Transverse colon (tissue), 4 donors: Measurements from ENCODE around the gene PCCA. TPM values are rescaled to one million over a fixed set of nuclear protein-coding genes. Genes with fewer than 3 reads are reported as not detected.
A peak's percentile ranks its signal among the peaks of the same experiment; 100 is the strongest.

ENCODE experiments used
- DNase-seq: peaks from one replicate; pipeline ENCODE4 v3.0.0-alpha.2; 2019
- H3K27ac ChIP-seq, 4 donors: fragments of 200-600 bp; sonication (generic); 2 replicates each; pipeline ENCODE4 v1.5.1; 2016 to 2018; ENCODE audit warnings: inconsistent platforms in 4 of 4
- H3K27me3 ChIP-seq: fragments of 200-600 bp; sonication (generic); 2 replicates; pipeline ENCODE4 v1.5.1; 2017; ENCODE audit warnings: inconsistent platforms
- H3K36me3 ChIP-seq, 4 donors: fragments of 200-600 bp; sonication (generic); 2 replicates each; pipeline ENCODE4 v1.5.1; 2017 to 2019; ENCODE audit warnings: inconsistent platforms in 4 of 4
- H3K4me1 ChIP-seq, 4 donors: fragments of 200-600 bp; sonication (generic); 2 replicates each; pipeline ENCODE4 v1.5.1; 2017 to 2020; ENCODE audit warnings: inconsistent platforms in 4 of 4
- H3K4me3 ChIP-seq, 4 donors: fragments of 200-600 bp; sonication (generic); 1 replicate in 1 of 4; 2 replicates in 3 of 4; pipeline versions ENCODE4 v1.5.1 to v1.6.1; 2017 to 2019; ENCODE audit warnings: inconsistent platforms in 4 of 4
- H3K9me3 ChIP-seq, 2 donors: fragments of 200-600 bp; sonication (generic); 2 replicates each; pipeline ENCODE4 v1.5.1; 2017 to 2019; ENCODE audit warnings: inconsistent platforms in 2 of 2
- EP300 ChIP-seq: sonication (generic); formaldehyde crosslinking; IDR thresholded peaks from one replicate; pipeline ENCODE4 v1.6.1; 2017; ENCODE audit warnings: antibody characterized with exemption, low read depth
- POLR2A ChIP-seq: fragments of 450-650 bp; IDR thresholded peaks from one replicate; pipeline ENCODE4 v1.6.1; 2016; ENCODE audit warnings: antibody characterized with exemption, mild to moderate bottlenecking, moderate library complexity
- POLR2AphosphoS5 ChIP-seq, 3 donors: sonication (generic); formaldehyde crosslinking; IDR thresholded peaks; one replicate each; pipeline ENCODE4 v1.6.1; 2016; ENCODE audit warnings: antibody characterized with exemption in 3 of 3
- WGBS, 2 donors: methylation state at CpG; one replicate each; pipeline ENCODE4 v1.1.5; 2018; ENCODE audit warnings: low coverage in 1 of 2; 5-methylcytosine and 5-hydroxymethylcytosine counted together
- in situ Hi-C, 4 donors: fragments of 200-750 bp; cut with MboI; loops; one replicate each; pipeline versions ENCODE4 v1.15.0 to v1.15.1; 2017; ENCODE audit warnings: low sequenced_read_pairs in 3 of 4, low pct_ligation_motif_present in 1 of 4, low pct_unique_long_range_greater_than_20kb in 1 of 4
- intact Hi-C: fragments of 100-400 bp; cut with DNase I; formaldehyde crosslinking; loops from one replicate; pipeline ENCODE4 v1.15.1; 2023; ENCODE audit warnings: low total_unique reads
- total RNA-seq, 4 donors: library from RNA; depleted of rRNA; stranded (reverse); fragments of >200 nt; gene quantifications; one replicate each; pipeline ENCODE4 v1.1.0, GENCODE V29; 2016
- TF ChIP-seq, protein P1 (sequence below), 5 experiments: fragments of 200-600 bp in 3 of 5; fragments of 450-650 bp in 2 of 5; sonication (generic) in 3 of 5; IDR thresholded peaks; 1 replicate in 2 of 5; 2 replicates in 3 of 5; pipeline ENCODE4 v1.5.1; 2016 to 2017; ENCODE audit warnings: antibody characterized with exemption in 5 of 5, inconsistent platforms in 3 of 5, mild to moderate bottlenecking in 2 of 5, moderate library complexity in 1 of 5

Gene PCCA
- total RNA-seq, 4 donors from 2014 or later, result 13.1 to 87.8 (median 74.6) TPM

DNA sequence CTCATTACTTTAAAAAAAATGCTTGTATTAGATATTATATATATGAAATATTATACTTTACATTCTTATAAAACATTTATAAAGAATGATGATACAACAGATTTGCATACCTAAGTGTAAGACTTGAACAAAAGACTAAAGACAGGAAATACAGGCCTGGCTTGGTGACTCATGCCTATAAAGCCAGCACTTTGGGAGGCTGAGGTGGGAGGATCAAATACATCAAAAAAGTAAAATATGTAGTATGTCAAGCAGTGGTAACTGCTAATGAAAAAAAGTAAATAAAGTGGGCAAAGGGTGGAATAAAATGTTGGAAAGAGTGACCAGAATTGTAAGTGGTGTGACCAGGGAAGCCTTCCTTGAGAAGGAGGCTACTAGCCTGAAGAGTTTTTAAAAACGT is 366.0 kb downstream of the PCCA start:
- Histone ChIP-seq H3K27me3 (no peaks in the 10 kb centered on the region), H3K4me3 (no peak overlapping the region), H3K9me3 (no peaks in the 10 kb centered on the region), H3K27ac (no peak overlapping the region), H3K4me1 (peaks cover 0 to 10% (median 4%) of the 10 kb centered on the region in 4 donors), H3K36me3 (no peaks in the 10 kb centered on the region)
- intact Hi-C loops (no loop called here), in situ Hi-C loops (no loop called here)
- no peak for TF ChIP-seq EP300
- TF ChIP-seq POLR2AphosphoS5 (IDR thresholded peaks at IDR 0.05), result no peak
- TF ChIP-seq, protein P1, sequence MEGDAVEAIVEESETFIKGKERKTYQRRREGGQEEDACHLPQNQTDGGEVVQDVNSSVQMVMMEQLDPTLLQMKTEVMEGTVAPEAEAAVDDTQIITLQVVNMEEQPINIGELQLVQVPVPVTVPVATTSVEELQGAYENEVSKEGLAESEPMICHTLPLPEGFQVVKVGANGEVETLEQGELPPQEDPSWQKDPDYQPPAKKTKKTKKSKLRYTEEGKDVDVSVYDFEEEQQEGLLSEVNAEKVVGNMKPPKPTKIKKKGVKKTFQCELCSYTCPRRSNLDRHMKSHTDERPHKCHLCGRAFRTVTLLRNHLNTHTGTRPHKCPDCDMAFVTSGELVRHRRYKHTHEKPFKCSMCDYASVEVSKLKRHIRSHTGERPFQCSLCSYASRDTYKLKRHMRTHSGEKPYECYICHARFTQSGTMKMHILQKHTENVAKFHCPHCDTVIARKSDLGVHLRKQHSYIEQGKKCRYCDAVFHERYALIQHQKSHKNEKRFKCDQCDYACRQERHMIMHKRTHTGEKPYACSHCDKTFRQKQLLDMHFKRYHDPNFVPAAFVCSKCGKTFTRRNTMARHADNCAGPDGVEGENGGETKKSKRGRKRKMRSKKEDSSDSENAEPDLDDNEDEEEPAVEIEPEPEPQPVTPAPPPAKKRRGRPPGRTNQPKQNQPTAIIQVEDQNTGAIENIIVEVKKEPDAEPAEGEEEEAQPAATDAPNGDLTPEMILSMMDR (IDR thresholded peaks at IDR 0.05), result no peak
- no peak for TF ChIP-seq POLR2A
- 83 to 97% methylated on average over 1 of the region's 1 CpG for WGBS, 2 donors
- DNase-seq, result no peak

DNA sequence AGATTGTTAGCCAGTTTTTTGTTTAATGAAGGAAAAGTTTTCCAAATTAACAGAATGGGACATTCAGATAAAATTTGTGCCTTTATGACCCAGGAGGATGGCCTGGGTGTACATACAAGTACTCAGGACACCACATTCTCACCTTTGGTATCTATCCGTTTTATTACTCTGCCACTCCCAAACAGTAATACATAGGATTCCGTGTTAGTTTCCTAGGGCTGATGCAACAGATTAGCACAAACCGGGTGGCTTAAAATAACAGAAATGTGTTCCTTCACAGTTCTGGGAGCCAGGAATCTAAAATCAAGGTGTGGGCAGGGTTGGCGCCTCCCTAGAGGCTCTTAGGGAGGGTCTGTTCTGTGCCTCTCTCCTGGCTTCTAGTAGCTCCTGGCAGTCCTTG is 369.8 kb downstream of the PCCA start:
- H3K27ac ChIP-seq, result peak overlapping the region; percentile 10 to 60 (median 48)
- in situ Hi-C loops (no loop called here), intact Hi-C loops (no loop called here)
- DNase-seq, result peak; percentile 21
- H3K27me3 ChIP-seq, result no peaks in the 10 kb centered on the region
- H3K4me3 ChIP-seq, result no peak overlapping the region
- no peaks in the 10 kb centered on the region for H3K36me3 ChIP-seq
- peaks cover 0 to 10% (median 4%) of the 10 kb centered on the region in 4 donors for H3K4me1 ChIP-seq
- 43 to 62% methylated on average over 1 to 4 of the region's 4 CpGs for WGBS, 2 donors
- TF ChIP-seq EP300 (no peak), POLR2AphosphoS5 (IDR thresholded peaks at IDR 0.05) (no peak), POLR2A (no peak)
- TF ChIP-seq, protein P1 (IDR thresholded peaks at IDR 0.05), result no peak
- no peaks in the 10 kb centered on the region for H3K9me3 ChIP-seq

DNA sequence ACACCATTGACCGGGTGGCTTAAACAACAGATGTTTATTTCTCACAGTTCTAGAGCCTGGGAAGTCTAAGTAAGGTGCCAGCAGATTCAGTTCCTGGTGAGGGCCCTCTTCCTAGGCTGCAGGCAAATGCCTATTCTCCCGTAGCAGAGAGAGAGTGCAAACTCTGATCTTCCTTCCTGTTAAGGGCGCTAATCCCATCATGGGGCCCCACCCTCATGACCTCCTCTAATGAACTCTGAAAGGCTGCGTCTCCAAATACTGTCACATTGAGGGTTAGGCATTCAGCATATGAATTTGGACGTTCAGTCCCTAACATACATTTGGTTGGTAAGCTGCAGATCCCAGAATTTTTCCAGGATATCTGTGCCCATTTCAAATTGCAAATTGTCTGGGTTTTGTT is 370.9 kb downstream of the PCCA start:
- H3K27me3 ChIP-seq, result no peaks in the 10 kb centered on the region
- in situ Hi-C loops, result no loop called here
- H3K27ac ChIP-seq, result no peak overlapping the region

DNA sequence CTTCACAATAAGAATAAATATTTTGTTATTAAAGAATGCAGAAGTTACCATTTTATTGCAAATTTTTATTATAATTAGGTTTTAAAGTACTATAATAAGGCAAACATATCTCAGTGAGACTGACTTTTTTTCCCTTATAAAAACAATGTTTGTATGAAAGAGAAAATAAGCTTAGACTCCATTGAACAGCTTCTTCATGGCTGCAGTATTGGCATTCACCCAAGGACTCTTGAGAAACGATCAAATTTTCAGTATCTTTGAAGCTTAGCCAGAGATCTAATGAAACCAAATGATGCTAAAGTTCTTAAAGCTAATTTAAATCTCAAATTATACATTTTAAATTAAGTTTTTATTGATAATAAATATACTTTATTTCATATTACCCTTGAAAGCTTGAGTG is 371.4 kb downstream of the PCCA start:
- Histone ChIP-seq H3K27ac (no peak overlapping the region), H3K9me3 (no peaks in the 10 kb centered on the region), H3K4me3 (no peak overlapping the region), H3K4me1 (peaks cover 0 to 10% (median 4%) of the 10 kb centered on the region in 4 donors), H3K36me3 (no peaks in the 10 kb centered on the region), H3K27me3 (no peaks in the 10 kb centered on the region)
- WGBS, 2 donors, result 41 to 50% methylated on average over 1 of the region's 1 CpG
- no peak for TF ChIP-seq POLR2A
- no peak for TF ChIP-seq POLR2AphosphoS5 (IDR thresholded peaks at IDR 0.05)
- TF ChIP-seq, protein P1 (IDR thresholded peaks at IDR 0.05), result no peak
- TF ChIP-seq EP300, result no peak
- in situ Hi-C loops, result no loop called here
- intact Hi-C loops, result no loop called here
- DNase-seq, result no peak

More for the DNA sequence above, 370.9 kb downstream of the PCCA start:
- no peaks in the 10 kb centered on the region for H3K36me3 ChIP-seq
- 88 to 97% methylated on average over 1 to 5 of the region's 5 CpGs for WGBS, 2 donors
- intact Hi-C loops, result no loop called here
- H3K4me3 ChIP-seq, result no peak overlapping the region
- no peak for DNase-seq
- H3K4me1 ChIP-seq, result peaks cover 0 to 10% (median 4%) of the 10 kb centered on the region in 4 donors
- no peaks in the 10 kb centered on the region for H3K9me3 ChIP-seq
- TF ChIP-seq POLR2AphosphoS5 (IDR thresholded peaks at IDR 0.05) (no peak), POLR2A (no peak), EP300 (no peak)
- TF ChIP-seq, protein P1 (IDR thresholded peaks at IDR 0.05), result no peak
